ENCODE measurements around the gene GAS7.

The GAS7 gene

GRCh38 chr17:9991351-9991750, 207.1 kb downstream of the GAS7 start:
- no peak overlapping the region for H3K27ac ChIP-seq (replicated peaks)
- H3K4me3 ChIP-seq (replicated peaks; ENCODE audit: insufficient read depth, low read length), result no peak overlapping the region
- TF ChIP-seq CTCF (IDR thresholded peaks at IDR 0.05; ENCODE audit: insufficient read depth, low read length), result no peak
- TF ChIP-seq POLR2AphosphoS5 (IDR thresholded peaks at IDR 0.05; ENCODE audit: low read depth), result no peak
- TF ChIP-seq SPI1 (IDR thresholded peaks at IDR 0.05; ENCODE audit: borderline replicate concordance, low read depth), result no peak
- no peak for TF ChIP-seq GABPA (IDR thresholded peaks at IDR 0.05; ENCODE audit: low read depth)
- TF ChIP-seq REST (IDR thresholded peaks at IDR 0.05; ENCODE audit: insufficient replicate concordance, low read depth), result no peak
- H3K27me3 ChIP-seq (ENCODE audit: insufficient read depth, poor library complexity, severe bottlenecking), result no peaks in the 10 kb centered on the region
- no peak for DNase-seq (ENCODE audit: low read depth in 1 of 2, low spot score in 1 of 2)

GRCh38 chr17:9987779-9988585, 210.4 kb downstream of the GAS7 start:
- Histone ChIP-seq H3K27ac (replicated peaks) (no peak overlapping the region), H3K4me3 (replicated peaks; ENCODE audit: insufficient read depth, low read length) (no peak overlapping the region), H3K27me3 (ENCODE audit: insufficient read depth, poor library complexity, severe bottlenecking) (no peaks in the 10 kb centered on the region)
- TF ChIP-seq REST (IDR thresholded peaks at IDR 0.05; ENCODE audit: insufficient replicate concordance, low read depth), result no peak
- peak; percentile 23 for TF ChIP-seq CTCF (IDR thresholded peaks at IDR 0.05; ENCODE audit: insufficient read depth, low read length)
- peak in 1 of 2 experiments; percentile 4 for DNase-seq (ENCODE audit: low read depth in 1 of 2, low spot score in 1 of 2)

GRCh38 chr17:9986754-9987382, 211.5 kb downstream of the GAS7 start:
- Histone ChIP-seq H3K27me3 (ENCODE audit: insufficient read depth, poor library complexity, severe bottlenecking) (no peaks in the 10 kb centered on the region), H3K27ac (replicated peaks) (no peak overlapping the region), H3K4me3 (replicated peaks; ENCODE audit: insufficient read depth, low read length) (no peak overlapping the region)
- TF ChIP-seq REST (IDR thresholded peaks at IDR 0.05; ENCODE audit: insufficient replicate concordance, low read depth), result no peak
- TF ChIP-seq POLR2AphosphoS5 (IDR thresholded peaks at IDR 0.05; ENCODE audit: low read depth), result no peak
- TF ChIP-seq GABPA (IDR thresholded peaks at IDR 0.05; ENCODE audit: low read depth), result no peak
- no peak for TF ChIP-seq CTCF (IDR thresholded peaks at IDR 0.05; ENCODE audit: insufficient read depth, low read length)
- TF ChIP-seq SPI1 (IDR thresholded peaks at IDR 0.05; ENCODE audit: borderline replicate concordance, low read depth), result no peak
- DNase-seq (ENCODE audit: low read depth in 1 of 2, low spot score in 1 of 2), result no peak
